Vagina (tissue), 2 donors: ENCODE measurements around the gene PRKCG.

ENCODE experiments used
- POLR2A ChIP-seq, 2 donors: fragments of 450-650 bp; IDR thresholded peaks; one replicate each; pipeline ENCODE4 v1.6.1; 2017; ENCODE audit warnings: antibody characterized with exemption in 2 of 2, mild to moderate bottlenecking in 2 of 2, moderate library complexity in 2 of 2
- POLR2AphosphoS5 ChIP-seq, 2 donors: sonication (generic); formaldehyde crosslinking; IDR thresholded peaks; one replicate each; pipeline ENCODE4 v1.9.0; 2017; ENCODE audit warnings: antibody characterized with exemption in 2 of 2, mild to moderate bottlenecking in 2 of 2, low read depth in 1 of 2; ENCODE audit not compliant: insufficient read depth in 1 of 2
- TF ChIP-seq, protein P1 (sequence below), 3 experiments: fragments of 450-650 bp in 2 of 3; fragments of 200-600 bp in 1 of 3; sonication (generic) in 1 of 3; IDR thresholded peaks; one replicate each; pipeline ENCODE4 v1.5.1; 2017 to 2019; ENCODE audit warnings: antibody characterized with exemption in 3 of 3, mild to moderate bottlenecking in 2 of 3, moderate library complexity in 2 of 3

DNA sequence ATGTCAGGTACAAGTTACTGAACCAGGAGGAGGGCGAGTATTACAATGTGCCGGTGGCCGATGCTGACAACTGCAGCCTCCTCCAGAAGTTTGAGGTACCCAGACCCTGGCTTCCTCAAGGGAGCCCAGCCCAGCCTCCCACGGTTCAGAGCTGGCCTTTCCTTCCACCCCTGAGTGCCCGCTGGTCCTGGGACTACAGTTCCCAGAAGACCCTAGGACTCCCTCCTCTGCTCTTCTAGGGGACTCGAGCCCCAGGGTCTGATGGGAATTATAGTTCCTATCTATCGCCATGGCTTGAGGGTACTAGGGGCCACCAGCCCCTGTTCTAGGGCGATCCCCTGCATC is 11.0 kb downstream of the PRKCG start:
- TF ChIP-seq, protein P1, sequence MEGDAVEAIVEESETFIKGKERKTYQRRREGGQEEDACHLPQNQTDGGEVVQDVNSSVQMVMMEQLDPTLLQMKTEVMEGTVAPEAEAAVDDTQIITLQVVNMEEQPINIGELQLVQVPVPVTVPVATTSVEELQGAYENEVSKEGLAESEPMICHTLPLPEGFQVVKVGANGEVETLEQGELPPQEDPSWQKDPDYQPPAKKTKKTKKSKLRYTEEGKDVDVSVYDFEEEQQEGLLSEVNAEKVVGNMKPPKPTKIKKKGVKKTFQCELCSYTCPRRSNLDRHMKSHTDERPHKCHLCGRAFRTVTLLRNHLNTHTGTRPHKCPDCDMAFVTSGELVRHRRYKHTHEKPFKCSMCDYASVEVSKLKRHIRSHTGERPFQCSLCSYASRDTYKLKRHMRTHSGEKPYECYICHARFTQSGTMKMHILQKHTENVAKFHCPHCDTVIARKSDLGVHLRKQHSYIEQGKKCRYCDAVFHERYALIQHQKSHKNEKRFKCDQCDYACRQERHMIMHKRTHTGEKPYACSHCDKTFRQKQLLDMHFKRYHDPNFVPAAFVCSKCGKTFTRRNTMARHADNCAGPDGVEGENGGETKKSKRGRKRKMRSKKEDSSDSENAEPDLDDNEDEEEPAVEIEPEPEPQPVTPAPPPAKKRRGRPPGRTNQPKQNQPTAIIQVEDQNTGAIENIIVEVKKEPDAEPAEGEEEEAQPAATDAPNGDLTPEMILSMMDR (IDR thresholded peaks at IDR 0.05) = no peak
- no peak for TF ChIP-seq POLR2A (IDR thresholded peaks at IDR 0.05)
- no peak for TF ChIP-seq POLR2AphosphoS5 (IDR thresholded peaks at IDR 0.05; ENCODE audit: insufficient read depth in 1 of 2, low read depth in 1 of 2)
